ENCODE data around the gene DIP2B.

DIP2B gene

DNA sequence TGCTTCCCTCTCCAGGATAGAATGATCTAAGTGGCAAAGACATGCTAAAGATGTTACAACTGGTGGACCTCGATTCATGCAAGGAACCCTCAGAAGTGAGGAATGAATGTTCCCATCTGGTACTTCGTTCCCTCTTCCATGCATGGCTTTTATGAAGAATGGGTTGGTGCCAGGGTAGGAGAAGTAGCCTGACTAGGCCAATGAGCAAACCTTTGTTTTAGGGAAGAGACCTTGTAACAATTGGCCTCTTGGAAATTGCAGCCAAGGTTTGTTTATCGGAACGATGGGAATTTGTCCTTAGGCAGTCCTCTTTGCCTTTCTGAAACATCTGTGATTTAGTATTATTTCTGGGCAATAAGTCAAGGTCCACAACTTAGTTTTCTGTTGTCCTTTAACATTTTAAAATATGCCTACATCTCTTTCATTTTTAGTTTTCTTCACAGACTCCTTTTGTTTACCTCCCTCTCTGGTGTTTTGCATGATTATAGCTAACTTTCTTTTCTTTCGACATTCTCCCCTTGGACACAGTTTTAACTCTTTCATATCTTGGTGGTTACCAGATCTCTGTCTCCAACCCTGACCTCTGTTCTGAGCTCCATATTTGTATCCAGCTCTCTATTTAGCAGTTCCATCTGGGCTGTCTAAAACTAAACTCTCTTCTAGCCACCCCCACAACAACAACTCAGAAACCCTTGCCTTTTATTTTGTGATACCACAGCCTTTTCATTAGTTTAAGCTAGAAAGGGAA lies 70.0 kb downstream of the DIP2B start:
- in situ Hi-C loops (cut with MboI; ENCODE audit: low sequenced_read_pairs): no loop called here

- in situ Hi-C loops (cut with MboI; ENCODE audit: low sequenced_read_pairs): no loop called here
These were observed 75.0 kb downstream of the DIP2B start for GRCh38 chr12:50579757-50580267.

- in situ Hi-C loops (cut with MboI; ENCODE audit: low sequenced_read_pairs): no loop called here
These were observed 75.7 kb downstream of the DIP2B start for GRCh38 chr12:50580436-50580835.

DNA sequence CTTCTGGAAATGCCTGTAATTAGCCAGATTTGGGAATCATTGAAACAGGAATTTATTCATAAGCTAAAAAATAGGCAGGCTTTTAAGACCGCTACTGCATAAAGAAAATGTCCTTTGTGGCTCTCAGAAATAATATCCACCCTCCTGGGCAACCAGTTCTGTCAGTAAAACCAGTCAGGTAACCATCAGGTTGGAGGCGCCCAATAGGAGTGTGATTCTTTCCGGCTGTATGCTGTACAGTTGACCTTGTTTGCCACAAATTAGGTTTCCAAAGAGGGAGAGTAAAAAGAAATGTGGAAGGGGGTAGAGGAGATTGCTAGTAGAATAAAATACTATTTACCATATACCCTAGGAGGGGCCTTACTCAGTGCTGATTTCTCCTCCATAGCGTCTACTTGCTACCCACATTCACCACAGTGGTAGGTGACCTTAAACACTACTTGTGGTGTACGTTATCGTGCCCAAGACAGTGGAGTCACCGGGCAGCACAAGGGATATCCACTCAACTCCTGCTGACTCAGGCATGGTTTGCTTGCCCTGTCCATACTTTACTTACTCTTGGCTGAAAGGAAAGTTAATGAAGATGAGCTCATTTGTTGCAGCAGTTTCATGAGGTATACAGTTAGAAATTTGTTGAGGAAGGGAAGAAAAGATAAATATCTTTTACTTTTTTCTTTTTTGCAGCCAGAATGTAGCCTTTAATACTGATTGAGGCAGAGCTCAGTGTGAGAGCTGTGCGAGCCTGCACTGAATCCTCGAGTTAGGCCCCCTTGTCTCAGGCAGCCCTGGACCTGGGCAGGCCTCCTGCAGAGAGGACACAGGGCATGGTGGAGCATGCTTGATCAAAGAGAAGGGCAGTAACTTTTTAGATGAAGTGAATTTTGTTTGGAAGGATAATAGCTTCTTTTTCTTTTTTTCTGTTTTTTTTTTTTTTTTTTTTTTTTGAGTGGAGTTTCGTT lies 76.7 kb downstream of the DIP2B start:
- in situ Hi-C loops (cut with MboI; ENCODE audit: low sequenced_read_pairs): no loop called here

DNA sequence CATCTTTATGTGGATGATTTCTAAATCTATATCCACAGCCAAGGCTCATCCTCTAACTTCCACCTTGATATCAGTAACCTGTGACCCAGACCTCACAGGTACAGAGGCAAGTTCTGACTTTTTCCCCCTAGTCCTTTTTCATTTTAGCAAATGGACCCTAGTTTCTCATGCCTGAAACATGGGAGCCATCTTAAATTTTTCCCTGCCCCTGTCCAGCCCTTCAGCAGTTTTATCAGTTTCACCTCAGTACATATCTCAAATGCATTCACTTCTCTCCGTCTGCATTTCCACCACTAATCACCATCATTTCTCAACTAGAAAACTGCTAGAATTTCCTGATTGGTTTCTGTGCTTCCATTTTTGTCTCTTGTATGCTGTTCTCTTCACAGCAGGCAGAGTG lies 79.3 kb downstream of the DIP2B start:
- in situ Hi-C loops (cut with MboI; ENCODE audit: low sequenced_read_pairs): no loop called here

DNA sequence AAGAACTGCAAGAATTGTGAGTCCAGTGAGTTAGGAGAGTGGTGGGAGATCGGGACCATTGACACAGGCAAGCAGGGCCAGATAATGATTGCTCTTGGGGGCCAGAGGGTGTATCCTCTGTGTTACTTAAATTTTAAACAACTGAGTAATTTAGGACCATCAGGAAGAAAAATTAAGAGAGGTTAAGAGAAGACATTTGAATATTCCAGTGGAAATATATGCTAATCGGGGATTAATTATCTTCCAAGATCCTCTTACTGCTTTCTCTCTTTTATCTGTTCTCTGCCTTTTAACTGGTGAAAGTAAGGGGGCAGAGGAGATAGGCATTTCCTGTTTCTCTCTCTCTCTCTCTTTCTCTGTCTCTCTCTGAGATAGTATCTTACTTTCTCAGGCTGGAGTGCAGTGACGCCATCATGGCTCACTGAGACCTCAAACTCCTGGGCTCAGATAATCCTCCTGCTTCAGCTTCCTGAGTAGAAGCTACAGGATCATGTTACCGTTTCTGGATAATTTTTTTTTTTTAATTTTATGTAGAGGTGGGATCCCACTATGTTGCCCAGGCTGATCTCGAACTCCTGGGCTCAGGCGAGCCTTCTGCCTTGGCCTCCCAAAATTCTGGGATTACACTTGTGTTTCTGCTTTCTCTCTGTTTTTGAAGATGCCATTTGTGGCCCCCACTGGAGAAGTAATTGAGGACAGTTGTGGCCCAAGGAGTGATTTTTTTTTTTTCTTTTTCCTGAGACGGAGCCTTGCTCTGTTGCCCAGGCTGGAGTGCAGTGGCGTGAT lies 85.1 kb downstream of the DIP2B start:
- in situ Hi-C loops (cut with MboI; ENCODE audit: low sequenced_read_pairs): no loop called here

- in situ Hi-C loops (cut with MboI; ENCODE audit: low sequenced_read_pairs): no loop called here
These were observed 86.1 kb downstream of the DIP2B start for GRCh38 chr12:50590869-50591268.

- in situ Hi-C loops (cut with MboI; ENCODE audit: low sequenced_read_pairs): no loop called here
These were observed 90.9 kb downstream of the DIP2B start for GRCh38 chr12:50595667-50596066.

DNA sequence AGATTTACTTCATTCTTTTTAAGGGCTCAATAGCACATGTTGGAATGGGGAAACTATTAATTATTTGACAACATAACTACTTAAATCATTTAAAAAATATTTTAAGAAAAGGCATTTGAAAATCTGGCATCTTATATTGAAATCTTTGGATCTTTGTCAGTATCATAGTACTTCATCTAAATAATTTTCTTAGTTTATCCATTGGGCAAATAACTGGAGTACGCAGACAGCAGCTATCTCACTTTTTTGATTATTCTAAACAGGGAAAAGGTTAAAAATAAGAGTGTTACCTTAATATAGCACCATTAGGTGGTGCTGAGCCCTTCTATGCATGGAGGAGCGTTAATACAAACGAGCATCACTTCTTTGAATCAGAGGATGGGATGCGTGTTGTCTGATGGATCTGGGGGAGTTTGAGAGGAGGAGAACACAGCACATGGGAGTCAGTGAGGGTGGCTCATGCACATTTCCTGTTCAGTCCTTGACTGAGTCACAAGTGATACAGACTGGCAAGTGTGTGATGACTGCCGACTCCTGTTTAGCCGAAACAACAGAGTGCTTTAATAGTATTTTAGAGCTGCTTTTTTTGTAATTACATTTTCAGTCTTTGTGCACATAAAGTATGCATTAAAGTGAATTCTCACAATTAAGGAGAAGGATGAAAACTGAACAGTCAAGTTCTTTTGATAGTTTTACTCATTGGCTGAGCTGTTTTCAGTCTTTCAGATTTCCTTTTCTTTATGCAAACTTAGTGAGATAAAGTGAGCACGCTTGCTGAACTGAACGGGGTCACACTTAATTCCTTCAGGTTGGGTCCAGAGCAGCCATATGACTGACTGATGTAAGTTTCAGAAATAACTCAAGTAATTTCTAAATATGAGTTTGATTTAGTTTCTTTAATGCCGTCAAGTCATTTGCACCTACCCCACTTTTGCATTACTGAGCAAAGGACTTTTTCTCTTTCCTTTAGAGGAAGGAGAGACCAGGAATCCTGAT lies 92.7 kb downstream of the DIP2B start:
- in situ Hi-C loops (cut with MboI; ENCODE audit: low sequenced_read_pairs): no loop called here

DNA sequence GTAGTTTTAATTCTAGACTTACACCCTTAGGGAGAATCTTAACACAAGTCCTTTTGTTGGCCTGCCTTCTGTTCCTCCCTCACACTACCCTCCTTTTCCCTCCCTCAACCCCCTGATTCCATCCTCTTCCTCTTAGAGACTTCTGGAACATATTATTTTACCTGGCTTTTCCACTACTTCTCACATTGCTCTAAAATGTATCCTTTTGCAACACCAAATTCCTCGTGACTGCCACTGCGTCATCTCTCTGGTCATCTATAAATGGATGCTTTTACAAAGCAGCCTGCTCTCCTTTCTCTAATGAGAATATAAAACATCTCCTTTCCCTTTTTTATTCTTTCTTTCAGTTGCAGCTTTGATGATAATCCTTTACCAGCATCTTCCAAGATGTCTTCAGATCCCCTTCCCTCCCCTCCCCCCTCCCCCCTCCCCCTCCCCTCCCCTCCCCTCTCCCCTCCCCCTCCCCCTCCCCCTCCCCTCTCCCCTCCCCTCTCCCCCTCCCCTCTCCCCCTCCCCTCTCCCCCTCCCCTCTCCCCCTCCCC lies 93.6 kb downstream of the DIP2B start:
- in situ Hi-C loops (cut with MboI; ENCODE audit: low sequenced_read_pairs): no loop called here

DNA sequence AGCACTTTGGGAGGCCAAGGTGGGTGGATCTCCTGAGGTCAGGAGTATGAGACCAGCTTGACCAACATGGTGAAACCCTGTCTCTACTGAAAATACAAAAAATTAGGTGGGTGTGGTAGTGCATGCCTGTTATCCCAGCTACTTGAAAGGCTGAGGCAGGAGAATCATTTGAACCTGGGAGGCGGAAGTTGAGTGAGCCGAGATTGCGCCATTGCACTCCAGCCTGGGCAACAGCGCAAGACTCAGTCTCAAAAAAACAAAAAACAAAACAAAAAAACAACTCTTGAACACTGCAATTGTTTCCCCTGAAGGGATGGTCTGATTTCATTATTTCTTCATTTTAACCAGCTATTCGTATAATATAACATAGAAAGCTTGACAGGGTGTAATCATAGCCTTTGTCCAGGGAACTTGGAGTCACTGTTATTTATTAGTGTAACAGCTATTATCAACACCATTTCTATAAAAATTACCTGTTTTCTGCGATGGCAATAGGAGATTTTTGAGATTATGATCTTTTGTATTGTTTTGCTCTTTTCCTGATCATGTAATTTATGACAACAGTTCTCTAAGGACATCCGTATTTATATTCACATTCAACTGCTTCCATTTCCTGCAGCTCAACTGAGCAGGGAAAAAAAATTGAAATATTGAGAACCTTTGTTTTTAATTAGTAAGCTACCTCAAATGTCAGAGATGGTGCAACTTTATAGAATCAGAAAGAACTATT lies 94.7 kb downstream of the DIP2B start:
- in situ Hi-C loops (cut with MboI; ENCODE audit: low sequenced_read_pairs): no loop called here

DNA sequence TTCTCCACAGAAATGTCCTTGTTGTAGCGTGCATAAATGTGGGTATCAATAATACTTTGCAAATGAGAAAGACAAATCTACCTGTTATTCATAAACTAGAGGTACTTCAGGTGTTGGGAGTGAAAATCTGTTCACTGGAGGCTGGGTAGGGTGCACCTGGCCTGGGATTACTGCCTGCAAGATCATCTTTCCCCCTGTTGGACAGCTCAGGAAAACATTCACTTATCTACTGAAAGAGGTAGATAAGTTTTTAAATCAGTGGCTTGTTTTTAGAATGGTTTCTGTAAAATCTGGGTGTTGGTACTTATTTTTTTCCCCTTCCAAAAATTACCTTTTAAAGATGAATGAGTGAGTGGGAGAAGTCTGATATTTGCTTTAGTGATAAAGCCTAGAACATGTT lies 95.6 kb downstream of the DIP2B start:
- in situ Hi-C loops (cut with MboI; ENCODE audit: low sequenced_read_pairs): no loop called here

- in situ Hi-C loops (cut with MboI; ENCODE audit: low sequenced_read_pairs): no loop called here
These were observed 99.2 kb downstream of the DIP2B start for GRCh38 chr12:50603817-50604639.

DNA sequence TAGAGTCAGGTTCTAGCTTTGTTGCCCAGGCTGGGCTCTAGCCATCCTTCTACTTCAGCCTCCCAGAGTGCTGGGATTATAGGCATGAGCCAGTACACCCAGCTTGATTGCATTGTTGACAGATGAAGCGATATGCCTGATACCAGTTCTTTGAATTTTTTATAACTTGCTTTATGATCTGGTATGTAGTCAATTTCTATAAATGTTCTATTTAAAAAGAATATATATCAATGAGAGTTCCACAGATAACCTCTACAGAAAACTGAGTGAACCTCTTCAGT lies 99.8 kb downstream of the DIP2B start:
- in situ Hi-C loops (cut with MboI; ENCODE audit: low sequenced_read_pairs): no loop called here

- in situ Hi-C loops (cut with MboI; ENCODE audit: low sequenced_read_pairs): no loop called here
These were observed 102.0 kb downstream of the DIP2B start for GRCh38 chr12:50606675-50607375.

DNA sequence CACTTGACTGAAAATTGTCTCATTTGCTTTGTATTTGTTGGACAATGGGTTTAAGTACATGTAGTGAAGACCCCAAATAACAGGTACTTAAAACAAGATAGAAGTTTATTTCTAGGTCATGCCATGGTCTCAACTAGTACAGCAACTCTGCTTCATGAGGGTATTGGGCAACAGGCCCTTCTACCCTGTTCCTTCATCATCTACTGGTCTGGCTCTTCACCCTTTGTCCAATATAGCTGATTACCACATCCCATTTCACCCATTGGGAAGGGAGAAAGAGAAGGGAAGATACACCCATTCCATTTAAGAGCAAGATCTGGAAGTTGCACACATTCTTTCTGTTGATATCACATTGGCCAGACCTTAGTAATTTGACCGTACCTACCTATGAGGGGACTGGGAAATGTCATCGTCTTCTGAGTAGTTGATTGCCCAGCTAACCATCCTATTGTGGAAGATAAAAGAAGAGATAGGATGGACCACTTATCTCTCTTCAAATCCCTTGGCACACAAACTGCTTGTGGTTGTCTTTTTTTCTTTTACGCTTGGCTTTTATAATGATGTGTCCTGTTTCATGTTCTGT lies 104.6 kb downstream of the DIP2B start:
- in situ Hi-C loops (cut with MboI; ENCODE audit: low sequenced_read_pairs): no loop called here

DNA sequence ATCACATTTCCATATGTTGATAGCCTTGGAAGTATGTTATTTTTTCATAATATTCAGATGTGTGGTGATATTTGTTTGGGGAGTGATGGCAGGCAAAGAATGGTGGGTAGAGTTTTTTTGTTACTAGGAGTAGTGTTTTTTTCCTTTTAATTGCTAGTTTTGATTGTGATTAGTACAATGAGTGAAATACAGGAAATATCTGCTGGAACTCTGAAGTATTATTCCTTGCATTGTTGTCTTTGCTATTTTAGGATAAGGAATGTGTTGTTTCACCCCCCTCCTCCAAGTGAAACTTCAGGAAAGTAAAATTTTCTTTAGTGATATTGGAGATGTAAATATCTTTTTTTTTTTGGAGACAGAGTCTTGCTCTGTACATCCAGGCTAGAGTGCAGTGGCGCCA lies 105.4 kb downstream of the DIP2B start:
- in situ Hi-C loops (cut with MboI; ENCODE audit: low sequenced_read_pairs): no loop called here
